ENCODE results near the gene RANBP10.

DNA sequence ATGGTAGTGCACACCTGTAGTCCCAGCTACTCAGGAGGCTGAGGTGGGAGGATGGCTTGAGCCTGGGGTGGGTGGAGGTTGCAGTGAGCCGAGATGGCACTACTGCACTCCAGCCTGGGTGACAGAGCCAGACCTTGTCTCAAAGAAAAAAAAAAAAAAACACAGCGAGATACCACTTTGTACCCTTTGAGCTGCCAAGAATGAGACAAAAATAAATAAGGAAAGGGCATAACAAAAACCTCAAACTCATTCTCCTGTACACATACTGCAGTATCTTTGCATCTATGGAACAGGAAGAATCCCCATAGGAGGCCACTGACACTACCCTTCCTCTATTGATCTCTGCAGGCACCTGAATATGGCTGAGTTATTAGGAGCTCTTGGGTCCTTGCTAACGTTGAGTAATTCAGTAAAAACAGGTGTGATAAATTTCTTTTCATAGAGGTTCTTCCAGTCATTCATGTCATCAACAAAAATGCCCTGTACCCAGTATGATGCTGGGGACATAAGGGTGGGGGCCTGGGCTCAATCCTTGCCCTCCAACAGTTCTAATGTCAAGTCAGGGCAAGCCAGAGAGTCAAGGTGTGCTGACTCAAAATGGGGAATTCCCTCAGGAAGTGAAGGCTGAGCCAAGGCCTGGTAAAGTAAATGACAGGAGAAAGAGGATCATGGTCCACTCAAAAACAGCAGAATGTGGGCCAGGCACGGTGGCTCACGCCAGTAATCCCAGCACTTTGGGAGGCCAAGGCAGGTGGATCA lies 26.9 kb downstream of the RANBP10 start:
- TF ChIP-seq, protein P1, sequence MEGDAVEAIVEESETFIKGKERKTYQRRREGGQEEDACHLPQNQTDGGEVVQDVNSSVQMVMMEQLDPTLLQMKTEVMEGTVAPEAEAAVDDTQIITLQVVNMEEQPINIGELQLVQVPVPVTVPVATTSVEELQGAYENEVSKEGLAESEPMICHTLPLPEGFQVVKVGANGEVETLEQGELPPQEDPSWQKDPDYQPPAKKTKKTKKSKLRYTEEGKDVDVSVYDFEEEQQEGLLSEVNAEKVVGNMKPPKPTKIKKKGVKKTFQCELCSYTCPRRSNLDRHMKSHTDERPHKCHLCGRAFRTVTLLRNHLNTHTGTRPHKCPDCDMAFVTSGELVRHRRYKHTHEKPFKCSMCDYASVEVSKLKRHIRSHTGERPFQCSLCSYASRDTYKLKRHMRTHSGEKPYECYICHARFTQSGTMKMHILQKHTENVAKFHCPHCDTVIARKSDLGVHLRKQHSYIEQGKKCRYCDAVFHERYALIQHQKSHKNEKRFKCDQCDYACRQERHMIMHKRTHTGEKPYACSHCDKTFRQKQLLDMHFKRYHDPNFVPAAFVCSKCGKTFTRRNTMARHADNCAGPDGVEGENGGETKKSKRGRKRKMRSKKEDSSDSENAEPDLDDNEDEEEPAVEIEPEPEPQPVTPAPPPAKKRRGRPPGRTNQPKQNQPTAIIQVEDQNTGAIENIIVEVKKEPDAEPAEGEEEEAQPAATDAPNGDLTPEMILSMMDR (IDR thresholded peaks at IDR 0.05; ENCODE audit: borderline replicate concordance, extremely low read depth, low read length, poor library complexity, severe bottlenecking), result no peak
- no peak for TF ChIP-seq EZH2 (IDR thresholded peaks at IDR 0.05; ENCODE audit: borderline replicate concordance, low read depth, low read length, severe bottlenecking)
